Vagina (tissue), 2 donors: ENCODE data around the gene TET2.

Experiments
- POLR2A ChIP-seq, 2 donors: fragments of 450-650 bp; IDR thresholded peaks; one replicate each; pipeline ENCODE4 v1.6.1; 2017; ENCODE audit warnings: antibody characterized with exemption in 2 of 2, mild to moderate bottlenecking in 2 of 2, moderate library complexity in 2 of 2
- POLR2AphosphoS5 ChIP-seq, 2 donors: sonication (generic); formaldehyde crosslinking; IDR thresholded peaks; one replicate each; pipeline ENCODE4 v1.9.0; 2017; ENCODE audit warnings: antibody characterized with exemption in 2 of 2, mild to moderate bottlenecking in 2 of 2, low read depth in 1 of 2; ENCODE audit not compliant: insufficient read depth in 1 of 2
- TF ChIP-seq, protein P1 (sequence below), 3 experiments: fragments of 450-650 bp in 2 of 3; fragments of 200-600 bp in 1 of 3; sonication (generic) in 1 of 3; IDR thresholded peaks; one replicate each; pipeline ENCODE4 v1.5.1; 2017 to 2019; ENCODE audit warnings: antibody characterized with exemption in 3 of 3, mild to moderate bottlenecking in 2 of 3, moderate library complexity in 2 of 3

DNA sequence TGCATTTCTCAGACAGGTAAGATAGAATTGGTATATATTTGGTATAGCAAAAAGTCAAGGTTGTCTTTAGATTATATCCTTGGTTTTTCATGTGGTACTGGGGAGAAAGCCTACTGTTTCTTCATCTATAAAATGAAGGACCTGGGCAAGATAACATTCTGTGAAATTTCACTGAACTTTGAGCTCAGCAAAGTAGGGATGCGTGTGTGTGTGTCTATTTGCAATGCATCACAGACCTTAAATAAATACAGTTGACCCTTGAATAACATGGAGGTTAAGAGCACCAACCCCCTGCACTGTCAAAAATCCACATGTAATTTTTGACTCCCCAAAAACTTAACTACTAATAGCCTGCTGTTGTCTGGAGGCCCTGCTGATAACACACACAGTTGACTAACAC is 25.2 kb downstream of the TET2 start:
- TF ChIP-seq, protein P1, sequence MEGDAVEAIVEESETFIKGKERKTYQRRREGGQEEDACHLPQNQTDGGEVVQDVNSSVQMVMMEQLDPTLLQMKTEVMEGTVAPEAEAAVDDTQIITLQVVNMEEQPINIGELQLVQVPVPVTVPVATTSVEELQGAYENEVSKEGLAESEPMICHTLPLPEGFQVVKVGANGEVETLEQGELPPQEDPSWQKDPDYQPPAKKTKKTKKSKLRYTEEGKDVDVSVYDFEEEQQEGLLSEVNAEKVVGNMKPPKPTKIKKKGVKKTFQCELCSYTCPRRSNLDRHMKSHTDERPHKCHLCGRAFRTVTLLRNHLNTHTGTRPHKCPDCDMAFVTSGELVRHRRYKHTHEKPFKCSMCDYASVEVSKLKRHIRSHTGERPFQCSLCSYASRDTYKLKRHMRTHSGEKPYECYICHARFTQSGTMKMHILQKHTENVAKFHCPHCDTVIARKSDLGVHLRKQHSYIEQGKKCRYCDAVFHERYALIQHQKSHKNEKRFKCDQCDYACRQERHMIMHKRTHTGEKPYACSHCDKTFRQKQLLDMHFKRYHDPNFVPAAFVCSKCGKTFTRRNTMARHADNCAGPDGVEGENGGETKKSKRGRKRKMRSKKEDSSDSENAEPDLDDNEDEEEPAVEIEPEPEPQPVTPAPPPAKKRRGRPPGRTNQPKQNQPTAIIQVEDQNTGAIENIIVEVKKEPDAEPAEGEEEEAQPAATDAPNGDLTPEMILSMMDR (IDR thresholded peaks at IDR 0.05): no peak
- TF ChIP-seq POLR2AphosphoS5 (IDR thresholded peaks at IDR 0.05; ENCODE audit: insufficient read depth in 1 of 2, low read depth in 1 of 2) (no peak), POLR2A (IDR thresholded peaks at IDR 0.05) (no peak)
